Measurements from ENCODE around the gene TOB1. TPM values are rescaled to one million over a fixed set of nuclear protein-coding genes. Genes with fewer than 3 reads are reported as not detected.
"Not testable (repeated sequence)": the region's sequence is repeated elsewhere in the genome, so short reads cannot be mapped to it uniquely, and the experiment has no call there.

Gene TOB1
- total and polyA plus RNA-seq, 10 donors, result 6.3 to 42.3 (median 23.1) TPM

DNA sequence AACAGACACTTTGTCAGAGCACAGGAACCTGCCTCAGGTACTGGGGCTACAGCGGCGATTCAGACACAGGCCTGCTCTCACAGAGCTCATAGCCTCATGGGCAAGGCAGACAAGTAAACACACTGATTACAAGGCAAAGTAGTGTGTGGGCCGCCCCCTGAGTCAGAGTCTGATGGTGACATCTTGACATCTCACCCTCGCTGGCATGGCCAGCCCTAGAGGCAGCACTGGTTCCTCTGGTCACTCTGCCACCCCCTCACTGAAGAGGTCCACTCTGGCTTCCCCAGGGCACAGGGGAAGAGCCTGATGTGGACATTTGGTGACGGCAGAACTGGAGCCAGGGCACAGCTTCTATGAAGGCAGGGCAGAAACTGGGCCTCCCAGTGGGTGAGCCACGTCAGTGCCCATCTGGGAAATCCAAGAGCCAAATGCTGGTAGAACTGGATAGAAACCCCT is 32.9 kb upstream of the TOB1 start:
- Histone ChIP-seq H3K27me3 (replicated peaks in 1 of 7) (no peaks in the 10 kb centered on the region), H3K4me3 (no peak overlapping the region), H3K4me1 (peaks cover 0 to 11% (median 3%) of the 10 kb centered on the region in 6 donors), H3K36me3 (no peaks in the 10 kb centered on the region), H3K9me3 (no peaks in the 10 kb centered on the region), H3K27ac (no peak overlapping the region)
- DNase-seq, result no peak
- TF ChIP-seq, protein P1, sequence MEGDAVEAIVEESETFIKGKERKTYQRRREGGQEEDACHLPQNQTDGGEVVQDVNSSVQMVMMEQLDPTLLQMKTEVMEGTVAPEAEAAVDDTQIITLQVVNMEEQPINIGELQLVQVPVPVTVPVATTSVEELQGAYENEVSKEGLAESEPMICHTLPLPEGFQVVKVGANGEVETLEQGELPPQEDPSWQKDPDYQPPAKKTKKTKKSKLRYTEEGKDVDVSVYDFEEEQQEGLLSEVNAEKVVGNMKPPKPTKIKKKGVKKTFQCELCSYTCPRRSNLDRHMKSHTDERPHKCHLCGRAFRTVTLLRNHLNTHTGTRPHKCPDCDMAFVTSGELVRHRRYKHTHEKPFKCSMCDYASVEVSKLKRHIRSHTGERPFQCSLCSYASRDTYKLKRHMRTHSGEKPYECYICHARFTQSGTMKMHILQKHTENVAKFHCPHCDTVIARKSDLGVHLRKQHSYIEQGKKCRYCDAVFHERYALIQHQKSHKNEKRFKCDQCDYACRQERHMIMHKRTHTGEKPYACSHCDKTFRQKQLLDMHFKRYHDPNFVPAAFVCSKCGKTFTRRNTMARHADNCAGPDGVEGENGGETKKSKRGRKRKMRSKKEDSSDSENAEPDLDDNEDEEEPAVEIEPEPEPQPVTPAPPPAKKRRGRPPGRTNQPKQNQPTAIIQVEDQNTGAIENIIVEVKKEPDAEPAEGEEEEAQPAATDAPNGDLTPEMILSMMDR (IDR thresholded peaks at IDR 0.05 in 8 of 11, conservative IDR thresholded peaks at IDR 0.05 in 3 of 11), result no peak
- TF ChIP-seq POLR2AphosphoS5 (IDR thresholded peaks at IDR 0.05), result no peak
- TF ChIP-seq POLR2A (IDR thresholded peaks at IDR 0.05), result no peak
- 95 to 98% (median 95%) methylated on average over 5 to 6 of the region's 6 CpGs for WGBS, 5 donors
- intact Hi-C loops (cut with DNase I; ENCODE audit: low total_unique reads), result no loop called here

DNA sequence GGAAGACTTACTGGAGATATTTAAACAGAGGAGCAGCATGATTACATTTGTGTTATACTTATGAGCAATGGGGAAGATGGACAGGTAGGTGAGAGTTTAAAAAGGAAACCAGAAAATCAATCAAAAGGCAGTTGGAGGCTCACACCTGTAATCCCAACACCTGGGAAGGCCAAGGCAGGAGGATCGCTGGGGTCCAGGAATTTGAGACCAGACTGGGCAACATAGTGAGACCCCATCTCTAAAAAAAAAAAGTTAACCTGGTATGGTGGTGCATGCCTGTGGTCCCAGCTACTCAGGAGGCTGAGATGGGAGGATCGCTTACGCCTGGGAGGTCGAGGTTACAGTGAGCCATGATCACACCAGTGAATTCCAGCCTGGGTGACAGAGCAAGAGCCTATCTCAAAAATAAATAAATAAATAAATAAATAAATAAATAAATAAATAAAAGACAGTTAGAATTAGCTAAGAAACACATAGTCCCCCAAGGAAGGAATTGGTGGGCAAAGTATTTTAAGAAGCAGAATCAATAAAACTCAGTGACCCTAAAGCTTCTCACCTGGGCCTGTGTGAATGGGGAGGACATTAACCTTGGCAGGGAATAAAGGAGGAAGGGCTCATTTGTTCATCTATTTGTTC is 32.3 kb upstream of the TOB1 start:
- Histone ChIP-seq H3K27ac (no peak overlapping the region), H3K4me3 (no peak overlapping the region), H3K9me3 (no peaks in the 10 kb centered on the region), H3K27me3 (replicated peaks in 1 of 7) (no peaks in the 10 kb centered on the region), H3K4me1 (peaks cover 0 to 11% (median 3%) of the 10 kb centered on the region in 6 donors), H3K36me3 (no peaks in the 10 kb centered on the region)
- intact Hi-C loops (cut with DNase I; ENCODE audit: low total_unique reads), result no loop called here
- 93 to 98% (median 95%) methylated on average over 4 of the region's 4 CpGs for WGBS, 5 donors
- TF ChIP-seq POLR2A (IDR thresholded peaks at IDR 0.05), result no peak
- TF ChIP-seq, protein P1 (IDR thresholded peaks at IDR 0.05 in 8 of 11, conservative IDR thresholded peaks at IDR 0.05 in 3 of 11), result no peak
- no peak for TF ChIP-seq POLR2AphosphoS5 (IDR thresholded peaks at IDR 0.05)
- DNase-seq, result no peak

DNA sequence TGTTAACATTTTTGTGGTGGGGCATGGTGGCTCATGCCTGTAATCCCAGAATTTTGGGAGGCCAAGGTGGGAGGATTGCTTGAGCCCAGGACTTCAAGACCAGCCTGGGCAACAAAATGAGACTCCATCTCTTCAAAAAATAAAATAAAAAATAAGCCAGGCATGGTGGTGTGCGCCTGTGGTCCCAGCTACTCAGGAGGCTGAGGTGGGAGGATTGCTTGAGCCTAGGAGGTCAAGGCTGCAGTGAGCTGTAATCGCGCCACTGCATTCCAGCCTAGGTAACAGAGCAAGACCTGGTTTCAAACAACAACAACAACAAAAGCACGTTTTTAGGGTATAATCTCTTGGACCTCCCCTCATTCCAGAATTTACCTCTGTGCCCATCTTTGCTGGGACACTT is 28.4 kb upstream of the TOB1 start:
- H3K9me3 ChIP-seq; DNase-seq; H3K36me3 ChIP-seq; H3K27me3 ChIP-seq (replicated peaks in 1 of 7); H3K27ac ChIP-seq; H3K4me1 ChIP-seq; H3K4me3 ChIP-seq; intact Hi-C loops (cut with DNase I; ENCODE audit: low total_unique reads): not testable (repeated sequence)
- WGBS, 5 donors, result 80 to 96% (median 89%) methylated on average over 4 of the region's 4 CpGs

DNA sequence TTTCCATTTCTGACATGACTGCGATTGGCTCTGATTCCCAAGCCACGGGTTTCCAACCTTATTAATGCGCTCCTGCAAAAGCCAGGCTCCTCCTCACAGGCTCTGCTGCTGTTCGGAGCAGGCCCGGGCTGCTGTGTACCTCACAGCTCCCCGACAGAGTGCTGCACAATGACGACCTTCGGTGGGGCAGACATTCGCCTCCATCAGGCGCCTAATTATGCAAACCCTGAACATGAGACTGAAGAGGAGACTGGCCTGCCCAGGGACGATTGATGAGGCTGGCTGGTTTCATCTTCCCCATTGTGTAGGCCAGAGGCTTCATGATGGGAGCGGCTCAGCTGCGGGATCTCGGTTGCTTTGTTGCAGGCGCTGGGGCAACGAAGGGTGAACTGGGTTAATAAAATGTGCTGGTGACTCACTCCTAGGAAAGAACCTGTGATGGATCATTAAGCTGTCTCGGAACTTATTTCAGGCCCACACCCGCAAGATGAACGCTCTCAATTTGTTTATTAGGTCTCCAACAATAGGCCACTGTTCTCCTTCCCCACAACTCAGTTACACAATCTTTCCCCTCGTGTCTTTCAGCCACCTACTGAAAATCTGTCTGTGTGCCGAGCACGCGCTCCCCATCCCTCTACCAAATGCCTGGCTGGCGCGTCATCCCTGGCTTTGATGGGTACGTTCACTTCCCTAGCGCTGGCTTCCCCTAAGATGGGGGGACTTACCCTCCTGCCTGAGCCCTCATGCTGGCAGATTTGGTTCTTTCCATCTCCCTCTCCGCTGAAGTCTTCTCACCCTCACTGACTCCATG is 27.2 kb upstream of the TOB1 start:
- TF ChIP-seq, protein P1 (IDR thresholded peaks at IDR 0.05 in 8 of 11, conservative IDR thresholded peaks at IDR 0.05 in 3 of 11), result no peak
- no peak for TF ChIP-seq POLR2AphosphoS5 (IDR thresholded peaks at IDR 0.05)
- TF ChIP-seq POLR2A (IDR thresholded peaks at IDR 0.05), result no peak
- Histone ChIP-seq H3K27me3 (replicated peaks in 1 of 7) (no peaks in the 10 kb centered on the region), H3K4me3 (no peak overlapping the region), H3K4me1 (no peaks in the 10 kb centered on the region), H3K27ac (no peak overlapping the region), H3K36me3 (no peaks in the 10 kb centered on the region), H3K9me3 (no peaks in the 10 kb centered on the region)
- intact Hi-C loops (cut with DNase I; ENCODE audit: low total_unique reads), result no loop called here
- no peak for DNase-seq
- WGBS, 5 donors, result 85 to 91% (median 88%) methylated on average over 28 of the region's 28 CpGs

Data from spleen (tissue), 11 donors.